Liver (tissue), 9 donors: Measurements from ENCODE around the gene HBP1. TPM values are rescaled to one million over a fixed set of nuclear protein-coding genes. Genes with fewer than 3 reads are reported as not detected.

Source experiments
- DNase-seq: peaks from one replicate; pipeline ENCODE4 v3.0.0-alpha.2; 2017; ENCODE audit warnings: low spot score
- H3K27ac ChIP-seq, 2 donors: one replicate each; pipeline ENCODE4 v1.7.0; 2013; ENCODE audit warnings: inconsistent platforms in 2 of 2, low read length in 2 of 2, control low read depth in 1 of 2, low read depth in 1 of 2, mild to moderate bottlenecking in 1 of 2
- H3K27me3 ChIP-seq, 4 donors: one replicate each; pipeline versions ENCODE4 v1.6.1 to v1.7.0; 2013; ENCODE audit warnings: low read length in 3 of 4, inconsistent platforms in 1 of 4, mild to moderate bottlenecking in 1 of 4, moderate library complexity in 1 of 4; ENCODE audit not compliant: control insufficient read depth in 4 of 4, insufficient read depth in 4 of 4
- H3K36me3 ChIP-seq, 4 donors: one replicate each; pipeline versions ENCODE4 v1.6.1 to v1.7.0; 2013; ENCODE audit warnings: low read length in 3 of 4, mild to moderate bottlenecking in 3 of 4, low read depth in 1 of 4, moderate library complexity in 1 of 4; ENCODE audit not compliant: control insufficient read depth in 4 of 4, insufficient read depth in 3 of 4
- H3K4me1 ChIP-seq, 4 donors: one replicate each; pipeline versions ENCODE4 v1.6.1 to v1.7.0; 2013; ENCODE audit warnings: low read length in 3 of 4, mild to moderate bottlenecking in 3 of 4, moderate library complexity in 1 of 4; ENCODE audit not compliant: control insufficient read depth in 4 of 4, insufficient read depth in 4 of 4
- H3K4me3 ChIP-seq, 3 donors: one replicate each; pipeline versions ENCODE4 v1.6.1 to v1.7.0; 2013; ENCODE audit warnings: low read length in 3 of 3, control low read depth in 1 of 3, low read depth in 1 of 3, mild to moderate bottlenecking in 1 of 3
- H3K9ac ChIP-seq, 2 donors: one replicate each; pipeline ENCODE4 v1.7.0; 2013; ENCODE audit warnings: low read length in 2 of 2, mild to moderate bottlenecking in 2 of 2, moderate library complexity in 2 of 2, control low read depth in 1 of 2, low read depth in 1 of 2
- H3K9me3 ChIP-seq, 4 donors: one replicate each; pipeline versions ENCODE4 v1.6.1 to v1.7.0; 2013; ENCODE audit warnings: low read length in 3 of 4; ENCODE audit not compliant: control insufficient read depth in 4 of 4
- ATF3 ChIP-seq: IDR thresholded peaks from 2 replicates; pipeline ENCODE4 v1.6.1; 2016; ENCODE audit warnings: antibody characterized with exemption
- EGR1 ChIP-seq, 2 donors: IDR thresholded peaks; 2 replicates each; pipeline ENCODE4 v1.6.1; 2016 to 2018; ENCODE audit warnings: antibody characterized with exemption in 2 of 2, low read depth in 2 of 2
- FOXA1 ChIP-seq: IDR thresholded peaks from 2 replicates; pipeline ENCODE4 v1.6.1; 2016; ENCODE audit warnings: antibody characterized with exemption
- FOXA2 ChIP-seq: IDR thresholded peaks from 2 replicates; pipeline ENCODE4 v1.6.1; 2016; ENCODE audit warnings: antibody characterized with exemption
- GABPA ChIP-seq, 2 donors: IDR thresholded peaks in 1 of 2; conservative IDR thresholded peaks in 1 of 2; 2 replicates each; pipeline ENCODE4 v1.6.1; 2016; ENCODE audit warnings: antibody characterized with exemption in 2 of 2, mild to moderate bottlenecking in 1 of 2, moderate library complexity in 1 of 2
- HNF4A ChIP-seq, 2 donors: conservative IDR thresholded peaks; 2 replicates each; pipeline ENCODE4 v1.6.1; 2016; ENCODE audit warnings: antibody characterized with exemption in 2 of 2, mild to moderate bottlenecking in 2 of 2
- HNF4G ChIP-seq: IDR thresholded peaks from 2 replicates; pipeline ENCODE4 v1.6.1; 2016; ENCODE audit warnings: antibody characterized with exemption
- JUND ChIP-seq, 2 donors: IDR thresholded peaks; 2 replicates each; pipeline ENCODE4 v1.6.1; 2016; ENCODE audit warnings: antibody characterized with exemption in 2 of 2
- MAX ChIP-seq: IDR thresholded peaks from 2 replicates; pipeline ENCODE4 v1.6.1; 2016; ENCODE audit warnings: antibody characterized with exemption
- NR2F2 ChIP-seq: IDR thresholded peaks from 2 replicates; pipeline ENCODE4 v1.6.1; 2016; ENCODE audit warnings: antibody characterized with exemption
- RAD21 ChIP-seq, 2 donors: IDR thresholded peaks; 2 replicates each; pipeline ENCODE4 v1.6.1; 2016; ENCODE audit warnings: antibody characterized with exemption in 2 of 2, mild to moderate bottlenecking in 2 of 2
- RXRA ChIP-seq, 2 donors: IDR thresholded peaks; 2 replicates each; pipeline ENCODE4 v1.6.1; 2017 to 2018; ENCODE audit warnings: antibody characterized with exemption in 2 of 2, mild to moderate bottlenecking in 1 of 2
- SP1 ChIP-seq: IDR thresholded peaks from 2 replicates; pipeline ENCODE4 v1.6.1; 2018; ENCODE audit warnings: antibody characterized with exemption, mild to moderate bottlenecking
- TAF1 ChIP-seq: conservative IDR thresholded peaks from 2 replicates; pipeline ENCODE4 v1.6.1; 2016; ENCODE audit warnings: antibody characterized with exemption, mild to moderate bottlenecking
- YY1 ChIP-seq: IDR thresholded peaks from 2 replicates; pipeline ENCODE4 v1.6.1; 2016; ENCODE audit warnings: antibody characterized with exemption, mild to moderate bottlenecking
- ZBTB33 ChIP-seq: IDR thresholded peaks from 2 replicates; pipeline ENCODE4 v1.6.1; 2016; ENCODE audit warnings: antibody characterized with exemption
- WGBS: extraction: QIAGEN DNeasy Blood & Tissue Kit; methylation state at CpG from one replicate; pipeline ENCODE4 v1.1.7; 2013; 5-methylcytosine and 5-hydroxymethylcytosine counted together
- polyA plus RNA-seq, 2 donors: library from polyadenylated mRNA; stranded (reverse) in 1 of 2; unstranded in 1 of 2; fragments of 200-250 nt in 1 of 2; fragments of >200 nt in 1 of 2; fragmentation: Nextera tagmentation in 1 of 2; extraction: Ambion mirVana in 1 of 2; gene quantifications; one replicate each; pipeline versions ENCODE4 v1.2.1 to v1.2.3, GENCODE V29; 2013 to 2015
- total RNA-seq, 2 donors: library from RNA; depleted of rRNA; stranded (reverse); fragments of >200 nt; gene quantifications; one replicate each; pipeline ENCODE4 v1.2.3, GENCODE V29; 2014
- TF ChIP-seq, protein P1 (sequence below): IDR thresholded peaks from 2 replicates; pipeline ENCODE4 v1.6.1; 2016; ENCODE audit warnings: antibody characterized with exemption, mild to moderate bottlenecking
- TF ChIP-seq, protein P2 (sequence below): fragments of 150-350 bp; IDR thresholded peaks from 2 replicates; pipeline ENCODE4 v1.5.1; 2017; ENCODE audit warnings: improper control_type of control experiment, low read depth, low read length; ENCODE audit not compliant: missing input control
- donor health status: healthy.
- donor health status: healthy.
- donor health status: healthy.
- donor health status: healthy.
- donor health status: healthy.

Gene HBP1
- total and polyA plus RNA-seq, 4 donors: 24.6 to 67.9 (median 48.1) TPM

- Histone ChIP-seq H3K27ac (no peak overlapping the region), H3K9ac (no peak overlapping the region), H3K4me3 (no peak overlapping the region), H3K36me3 (peaks cover 0 to 2% (median under 1%) of the 10 kb centered on the region in 4 donors), H3K27me3 (no peaks in the 10 kb centered on the region), H3K4me1 (peaks cover 5 to 27% (median 13%) of the 10 kb centered on the region in 4 donors), H3K9me3 (no peaks in the 10 kb centered on the region)
- no peak for DNase-seq
- TF ChIP-seq HNF4A (conservative IDR thresholded peaks at IDR 0.05): no peak
- no peak for TF ChIP-seq ZBTB33
- no peak for TF ChIP-seq FOXA2
- TF ChIP-seq, protein P1, sequence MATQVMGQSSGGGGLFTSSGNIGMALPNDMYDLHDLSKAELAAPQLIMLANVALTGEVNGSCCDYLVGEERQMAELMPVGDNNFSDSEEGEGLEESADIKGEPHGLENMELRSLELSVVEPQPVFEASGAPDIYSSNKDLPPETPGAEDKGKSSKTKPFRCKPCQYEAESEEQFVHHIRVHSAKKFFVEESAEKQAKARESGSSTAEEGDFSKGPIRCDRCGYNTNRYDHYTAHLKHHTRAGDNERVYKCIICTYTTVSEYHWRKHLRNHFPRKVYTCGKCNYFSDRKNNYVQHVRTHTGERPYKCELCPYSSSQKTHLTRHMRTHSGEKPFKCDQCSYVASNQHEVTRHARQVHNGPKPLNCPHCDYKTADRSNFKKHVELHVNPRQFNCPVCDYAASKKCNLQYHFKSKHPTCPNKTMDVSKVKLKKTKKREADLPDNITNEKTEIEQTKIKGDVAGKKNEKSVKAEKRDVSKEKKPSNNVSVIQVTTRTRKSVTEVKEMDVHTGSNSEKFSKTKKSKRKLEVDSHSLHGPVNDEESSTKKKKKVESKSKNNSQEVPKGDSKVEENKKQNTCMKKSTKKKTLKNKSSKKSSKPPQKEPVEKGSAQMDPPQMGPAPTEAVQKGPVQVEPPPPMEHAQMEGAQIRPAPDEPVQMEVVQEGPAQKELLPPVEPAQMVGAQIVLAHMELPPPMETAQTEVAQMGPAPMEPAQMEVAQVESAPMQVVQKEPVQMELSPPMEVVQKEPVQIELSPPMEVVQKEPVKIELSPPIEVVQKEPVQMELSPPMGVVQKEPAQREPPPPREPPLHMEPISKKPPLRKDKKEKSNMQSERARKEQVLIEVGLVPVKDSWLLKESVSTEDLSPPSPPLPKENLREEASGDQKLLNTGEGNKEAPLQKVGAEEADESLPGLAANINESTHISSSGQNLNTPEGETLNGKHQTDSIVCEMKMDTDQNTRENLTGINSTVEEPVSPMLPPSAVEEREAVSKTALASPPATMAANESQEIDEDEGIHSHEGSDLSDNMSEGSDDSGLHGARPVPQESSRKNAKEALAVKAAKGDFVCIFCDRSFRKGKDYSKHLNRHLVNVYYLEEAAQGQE: no peak
- no peak for TF ChIP-seq MAX
- no peak for TF ChIP-seq HNF4G
- no peak for TF ChIP-seq NR2F2
- TF ChIP-seq RAD21 (IDR thresholded peaks at IDR 0.05): no peak
- TF ChIP-seq EGR1 (IDR thresholded peaks at IDR 0.05; ENCODE audit: low read depth in 2 of 2): no peak
- TF ChIP-seq, protein P2, sequence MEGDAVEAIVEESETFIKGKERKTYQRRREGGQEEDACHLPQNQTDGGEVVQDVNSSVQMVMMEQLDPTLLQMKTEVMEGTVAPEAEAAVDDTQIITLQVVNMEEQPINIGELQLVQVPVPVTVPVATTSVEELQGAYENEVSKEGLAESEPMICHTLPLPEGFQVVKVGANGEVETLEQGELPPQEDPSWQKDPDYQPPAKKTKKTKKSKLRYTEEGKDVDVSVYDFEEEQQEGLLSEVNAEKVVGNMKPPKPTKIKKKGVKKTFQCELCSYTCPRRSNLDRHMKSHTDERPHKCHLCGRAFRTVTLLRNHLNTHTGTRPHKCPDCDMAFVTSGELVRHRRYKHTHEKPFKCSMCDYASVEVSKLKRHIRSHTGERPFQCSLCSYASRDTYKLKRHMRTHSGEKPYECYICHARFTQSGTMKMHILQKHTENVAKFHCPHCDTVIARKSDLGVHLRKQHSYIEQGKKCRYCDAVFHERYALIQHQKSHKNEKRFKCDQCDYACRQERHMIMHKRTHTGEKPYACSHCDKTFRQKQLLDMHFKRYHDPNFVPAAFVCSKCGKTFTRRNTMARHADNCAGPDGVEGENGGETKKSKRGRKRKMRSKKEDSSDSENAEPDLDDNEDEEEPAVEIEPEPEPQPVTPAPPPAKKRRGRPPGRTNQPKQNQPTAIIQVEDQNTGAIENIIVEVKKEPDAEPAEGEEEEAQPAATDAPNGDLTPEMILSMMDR: no peak
- TF ChIP-seq YY1: no peak
- TF ChIP-seq TAF1: no peak
- TF ChIP-seq SP1: no peak
- TF ChIP-seq RXRA (IDR thresholded peaks at IDR 0.05): no peak
- TF ChIP-seq ATF3: no peak
- TF ChIP-seq JUND (IDR thresholded peaks at IDR 0.05): no peak
- TF ChIP-seq GABPA (IDR thresholded peaks at IDR 0.05 in 1 of 2, conservative IDR thresholded peaks at IDR 0.05 in 1 of 2): no peak
- TF ChIP-seq FOXA1: no peak
- 92% methylated on average over 12 of the region's 12 CpGs for WGBS
Observed at GRCh38 chr7:107171496-107171895, 2.7 kb downstream of the HBP1 start.
